Lower leg skin (tissue), 3 donors: ENCODE data around the gene PUM2.

Experiments used
- POLR2A ChIP-seq, 2 donors: fragments of 450-650 bp; IDR thresholded peaks; one replicate each; pipeline ENCODE4 v1.6.1; 2016 to 2017; ENCODE audit warnings: antibody characterized with exemption in 2 of 2, mild to moderate bottlenecking in 1 of 2, moderate library complexity in 1 of 2
- TF ChIP-seq, protein P1 (sequence below), 3 donors: fragments of 450-650 bp; IDR thresholded peaks; one replicate each; pipeline ENCODE4 v1.5.1; 2016; ENCODE audit warnings: antibody characterized with exemption in 3 of 3, mild to moderate bottlenecking in 3 of 3, moderate library complexity in 2 of 3

DNA sequence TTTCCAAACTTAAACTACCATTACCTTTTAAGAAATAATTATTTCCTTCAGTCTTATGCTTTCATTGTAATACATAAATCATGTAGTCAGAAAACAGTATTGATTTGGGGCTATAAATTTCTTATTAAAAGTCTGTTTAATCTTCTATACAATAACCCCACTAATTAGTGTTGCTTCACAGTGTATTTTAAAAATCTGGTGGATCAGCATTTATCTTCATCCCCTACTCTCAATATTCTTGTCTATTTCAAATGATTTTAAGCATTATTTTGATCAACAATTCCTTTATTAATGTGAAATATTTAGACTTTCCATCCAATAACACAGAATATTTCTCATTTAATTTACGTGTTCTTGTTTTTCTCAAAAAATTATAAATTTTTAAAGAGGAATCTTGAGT is 93.2 kb downstream of the PUM2 start:
- TF ChIP-seq POLR2A (IDR thresholded peaks at IDR 0.05) = no peak
- TF ChIP-seq, protein P1, sequence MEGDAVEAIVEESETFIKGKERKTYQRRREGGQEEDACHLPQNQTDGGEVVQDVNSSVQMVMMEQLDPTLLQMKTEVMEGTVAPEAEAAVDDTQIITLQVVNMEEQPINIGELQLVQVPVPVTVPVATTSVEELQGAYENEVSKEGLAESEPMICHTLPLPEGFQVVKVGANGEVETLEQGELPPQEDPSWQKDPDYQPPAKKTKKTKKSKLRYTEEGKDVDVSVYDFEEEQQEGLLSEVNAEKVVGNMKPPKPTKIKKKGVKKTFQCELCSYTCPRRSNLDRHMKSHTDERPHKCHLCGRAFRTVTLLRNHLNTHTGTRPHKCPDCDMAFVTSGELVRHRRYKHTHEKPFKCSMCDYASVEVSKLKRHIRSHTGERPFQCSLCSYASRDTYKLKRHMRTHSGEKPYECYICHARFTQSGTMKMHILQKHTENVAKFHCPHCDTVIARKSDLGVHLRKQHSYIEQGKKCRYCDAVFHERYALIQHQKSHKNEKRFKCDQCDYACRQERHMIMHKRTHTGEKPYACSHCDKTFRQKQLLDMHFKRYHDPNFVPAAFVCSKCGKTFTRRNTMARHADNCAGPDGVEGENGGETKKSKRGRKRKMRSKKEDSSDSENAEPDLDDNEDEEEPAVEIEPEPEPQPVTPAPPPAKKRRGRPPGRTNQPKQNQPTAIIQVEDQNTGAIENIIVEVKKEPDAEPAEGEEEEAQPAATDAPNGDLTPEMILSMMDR (IDR thresholded peaks at IDR 0.05) = no peak
